ENCODE measurements around the gene PTOV1. TPM values are rescaled to one million over a fixed set of nuclear protein-coding genes. Genes with fewer than 3 reads are reported as not detected.
A peak's percentile ranks its signal among the peaks of the same experiment; 100 is the strongest.

PTOV1 gene
- total RNA-seq, 6 donors from 2014 or later = 60.2 to 136 (median 106) TPM

GRCh38 chr19:49873129-49873521 lies 22.2 kb downstream of the PTOV1 start:
- ATAC-seq (ENCODE audit: low FRiP score in 2 of 2) = no peak
- Histone ChIP-seq H3K4me1 (peaks cover 29 to 47% (median 37%) of the 10 kb centered on the region in 4 donors), H3K27me3 (no peaks in the 10 kb centered on the region), H3K36me3 (peaks cover 0 to 14% (median 7%) of the 10 kb centered on the region in 4 donors), H3K27ac (peak overlapping the region in 1 of 4 donors; percentile 32), H3K9me3 (no peaks in the 10 kb centered on the region), H3K4me3 (no peak overlapping the region)
- 92 to 93% methylated on average over 4 to 16 of the region's 29 CpGs for WGBS, 2 donors
- TF ChIP-seq EP300 (IDR thresholded peaks at IDR 0.05) = no peak
- TF ChIP-seq CTCF (IDR thresholded peaks at IDR 0.05) = no peak
- TF ChIP-seq POLR2AphosphoS5 (IDR thresholded peaks at IDR 0.05) = no peak
- no peak for TF ChIP-seq POLR2A (IDR thresholded peaks at IDR 0.05)
- DNase-seq = peak in 1 of 2 donors; percentile 86

- Histone ChIP-seq H3K36me3 (peaks cover 0 to 14% (median 7%) of the 10 kb centered on the region in 4 donors), H3K4me3 (no peak overlapping the region), H3K27ac (no peak overlapping the region), H3K27me3 (no peaks in the 10 kb centered on the region), H3K9me3 (no peaks in the 10 kb centered on the region), H3K4me1 (peaks cover 28 to 47% (median 37%) of the 10 kb centered on the region in 4 donors)
- DNase-seq = no peak
- TF ChIP-seq POLR2AphosphoS5 (IDR thresholded peaks at IDR 0.05) = no peak
- no peak for TF ChIP-seq EP300 (IDR thresholded peaks at IDR 0.05)
- no peak for TF ChIP-seq CTCF (IDR thresholded peaks at IDR 0.05)
- no peak for TF ChIP-seq POLR2A (IDR thresholded peaks at IDR 0.05)
- 89 to 93% methylated on average over 10 of the region's 10 CpGs for WGBS, 2 donors
- ATAC-seq (ENCODE audit: low FRiP score in 2 of 2) = no peak
Measured at GRCh38 chr19:49873834-49874233, 22.9 kb downstream of the PTOV1 start.

GRCh38 chr19:49874503-49875157 lies 23.7 kb downstream of the PTOV1 start:
- peak overlapping the region in 1 of 4 donors; percentile 99 for H3K27ac ChIP-seq

GRCh38 chr19:49875177-49875576 lies 24.2 kb downstream of the PTOV1 start:
- TF ChIP-seq EP300 (IDR thresholded peaks at IDR 0.05) (no peak), CTCF (IDR thresholded peaks at IDR 0.05) (no peak), POLR2AphosphoS5 (IDR thresholded peaks at IDR 0.05) (no peak), POLR2A (IDR thresholded peaks at IDR 0.05) (no peak)

More at GRCh38 chr19:49874503-49875157, 23.7 kb downstream of the PTOV1 start:
- peaks cover 26 to 45% (median 38%) of the 10 kb centered on the region in 4 donors for H3K4me1 ChIP-seq
- ATAC-seq (ENCODE audit: low FRiP score in 2 of 2) (no peak), DNase-seq (no peak)
- no peaks in the 10 kb centered on the region for H3K9me3 ChIP-seq
- H3K36me3 ChIP-seq = peaks cover 3 to 18% (median 9%) of the 10 kb centered on the region in 4 donors
- WGBS, 2 donors = 97 to 98% methylated on average over 8 to 11 of the region's 11 CpGs
- H3K27me3 ChIP-seq = no peaks in the 10 kb centered on the region
- H3K4me3 ChIP-seq = no peak overlapping the region
- TF ChIP-seq CTCF (IDR thresholded peaks at IDR 0.05) (no peak), EP300 (IDR thresholded peaks at IDR 0.05) (no peak), POLR2AphosphoS5 (IDR thresholded peaks at IDR 0.05) (no peak), POLR2A (IDR thresholded peaks at IDR 0.05) (no peak)

More at GRCh38 chr19:49875177-49875576, 24.2 kb downstream of the PTOV1 start:
- H3K36me3 ChIP-seq = peaks cover 6 to 21% (median 13%) of the 10 kb centered on the region in 4 donors
- H3K27ac ChIP-seq = peak overlapping the region; percentile 94 to 100 (median 99)
- H3K4me1 ChIP-seq = peaks cover 22 to 41% (median 33%) of the 10 kb centered on the region in 4 donors
- H3K4me3 ChIP-seq = peak overlapping the region in 3 of 4 donors; percentile 77 to 90 (median 81)
- no peaks in the 10 kb centered on the region for H3K27me3 ChIP-seq
- H3K9me3 ChIP-seq = no peaks in the 10 kb centered on the region
- ATAC-seq (ENCODE audit: low FRiP score in 2 of 2) = no peak
- DNase-seq = no peak
- 93 to 100% methylated on average over 3 of the region's 4 CpGs for WGBS, 2 donors
